HG03521 (cell line): ENCODE results near the gene NUBPL.
"Not testable (repeated sequence)": the region's sequence is repeated elsewhere in the genome, so short reads cannot be mapped to it uniquely, and the experiment has no call there.

ENCODE experiments used
- ATAC-seq: cut with Tn5 transposase; IDR thresholded peaks from one replicate; pipeline ENCODE4 v1.9.1; 2021; ENCODE audit warnings: mild to moderate bottlenecking, moderate library complexity; ENCODE audit not compliant: unreplicated experiment

The NUBPL gene

DNA sequence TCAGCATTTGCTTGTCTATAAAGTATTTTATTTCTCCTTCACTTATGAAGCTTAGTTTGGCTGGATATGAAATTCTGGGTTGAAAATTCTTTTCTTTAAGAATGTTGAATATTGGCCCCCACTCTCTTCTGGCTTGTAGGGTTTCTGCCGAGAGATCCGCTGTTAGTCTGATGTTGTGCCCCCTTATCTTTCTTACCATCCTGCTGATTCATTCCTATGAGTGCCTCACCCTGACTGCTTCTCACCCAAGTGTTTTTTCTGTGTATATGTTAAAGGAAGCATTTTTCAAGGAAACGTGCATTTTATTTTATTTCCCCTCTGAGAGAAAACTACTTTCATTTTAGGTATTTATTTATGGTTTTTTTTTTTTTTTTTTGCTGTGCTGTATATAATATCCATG lies 236.7 kb downstream of the NUBPL start:
- not testable (repeated sequence) for ATAC-seq

DNA sequence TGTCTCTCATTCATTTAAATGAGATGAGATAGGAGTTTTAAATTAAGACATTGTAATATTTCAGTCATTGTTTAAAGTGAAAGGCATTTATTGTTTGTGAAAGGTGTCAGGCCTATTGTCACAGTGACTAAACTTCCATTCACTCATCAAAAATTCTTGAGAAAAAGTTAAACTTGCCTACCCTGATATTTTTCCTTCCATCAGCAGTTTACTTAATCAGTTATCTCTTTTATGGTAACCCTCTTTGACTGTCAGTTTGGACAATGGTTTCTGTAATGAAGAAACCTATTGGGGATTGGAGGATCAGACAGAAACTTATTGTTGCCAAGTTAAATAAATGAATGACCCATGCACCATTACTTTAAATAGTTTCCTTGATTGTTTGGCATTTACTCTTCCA lies 241.6 kb downstream of the NUBPL start:
- ATAC-seq = no peak

DNA sequence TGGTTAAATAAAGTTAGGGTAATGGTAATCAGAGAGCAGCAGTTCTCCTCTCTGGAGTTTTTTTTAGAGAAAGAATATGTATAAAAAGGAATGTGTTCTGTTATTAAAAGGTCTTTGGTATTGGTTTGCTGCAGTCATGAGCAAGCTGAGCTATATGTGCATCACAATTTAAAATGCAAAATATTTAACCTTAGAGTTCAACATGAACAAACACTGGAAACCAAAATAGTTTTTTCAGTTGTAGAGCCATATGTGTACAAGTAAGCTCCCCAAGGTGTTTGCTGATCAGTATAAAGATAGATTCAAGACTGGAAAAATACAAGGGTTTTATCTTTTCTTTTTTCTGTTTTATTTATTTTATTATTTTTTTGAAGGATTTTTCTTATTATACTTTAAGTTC lies 245.0 kb downstream of the NUBPL start:
- ATAC-seq = no peak

DNA sequence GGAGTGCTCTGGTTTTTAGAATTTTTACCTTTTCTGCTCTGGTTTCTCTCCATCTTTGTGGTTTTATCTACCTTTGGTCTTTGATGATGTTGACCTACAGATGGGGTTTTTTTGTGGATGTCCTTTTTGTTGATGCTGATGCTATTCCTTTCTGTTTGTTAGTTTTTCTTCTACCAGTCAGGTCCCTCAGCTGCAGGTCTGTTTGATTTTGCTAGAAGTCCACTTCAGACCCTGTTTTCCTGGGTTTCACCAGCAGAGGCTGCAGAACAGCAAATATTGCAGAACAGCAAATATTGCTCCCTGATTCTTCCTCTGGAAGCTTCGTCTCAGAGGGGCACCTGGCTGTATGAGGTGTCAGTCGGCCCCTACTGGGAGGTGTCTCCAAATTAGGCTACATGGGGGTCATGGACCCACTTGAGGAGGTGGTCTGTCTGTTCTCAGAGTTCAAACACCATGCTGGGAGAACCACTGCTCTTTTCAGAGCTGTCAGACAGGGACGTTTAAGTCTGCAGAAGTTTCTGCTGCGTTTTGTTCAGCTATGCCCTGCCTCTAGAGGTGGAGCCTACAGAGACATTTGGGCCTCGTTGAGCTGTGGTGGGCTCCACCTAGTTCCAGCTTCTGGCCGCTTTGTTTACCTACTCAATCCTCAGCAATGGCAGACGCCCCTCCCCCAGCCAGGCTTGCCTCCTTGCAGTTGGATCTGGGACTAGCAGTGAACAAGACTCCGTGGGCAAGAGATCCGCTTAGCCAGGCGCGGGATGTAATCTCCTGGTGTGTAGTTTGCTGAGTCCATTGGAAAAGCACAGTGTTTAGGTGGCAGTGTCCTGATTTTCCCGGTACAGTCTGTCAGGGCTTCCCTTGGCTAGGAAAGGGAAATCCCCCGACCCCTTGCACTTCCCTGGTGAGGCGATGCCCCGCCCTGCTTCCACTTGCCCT lies 250.8 kb downstream of the NUBPL start:
- not testable (repeated sequence) for ATAC-seq

DNA sequence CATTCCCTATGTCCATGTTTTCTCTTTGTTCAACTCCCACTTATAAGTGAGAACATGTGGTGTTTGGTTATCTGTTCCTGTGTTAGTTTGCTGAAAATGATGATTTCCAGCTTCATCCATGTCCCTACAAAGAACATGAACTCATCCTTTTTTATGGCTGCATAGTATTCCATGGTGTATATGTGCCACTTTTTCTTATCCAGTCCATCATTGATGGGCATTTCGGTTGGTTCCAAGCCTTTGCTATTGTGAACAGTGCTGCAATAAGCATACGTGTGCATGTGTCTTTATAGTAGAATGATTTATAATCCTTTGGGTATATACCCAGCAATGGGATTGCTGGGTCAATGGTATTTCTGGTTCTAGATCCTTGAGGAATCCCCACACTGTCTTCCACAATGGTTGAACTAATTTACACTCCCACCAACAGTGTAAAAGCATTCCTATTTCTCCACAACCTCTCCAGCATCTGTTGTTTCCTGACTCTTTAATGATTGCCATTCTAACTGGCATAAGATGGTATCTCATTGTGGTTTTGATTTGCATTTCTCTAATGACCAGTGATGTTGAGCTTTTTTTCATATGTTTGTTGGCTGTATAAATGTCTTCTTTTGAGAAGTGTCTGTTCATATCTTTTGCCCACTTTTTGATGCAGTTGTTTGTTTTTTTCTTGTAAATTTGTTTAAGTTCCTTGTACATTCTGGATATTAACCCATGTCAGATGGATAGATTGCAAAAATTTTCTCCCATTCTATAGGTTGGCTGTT lies 252.7 kb downstream of the NUBPL start:
- ATAC-seq = not testable (repeated sequence)

DNA sequence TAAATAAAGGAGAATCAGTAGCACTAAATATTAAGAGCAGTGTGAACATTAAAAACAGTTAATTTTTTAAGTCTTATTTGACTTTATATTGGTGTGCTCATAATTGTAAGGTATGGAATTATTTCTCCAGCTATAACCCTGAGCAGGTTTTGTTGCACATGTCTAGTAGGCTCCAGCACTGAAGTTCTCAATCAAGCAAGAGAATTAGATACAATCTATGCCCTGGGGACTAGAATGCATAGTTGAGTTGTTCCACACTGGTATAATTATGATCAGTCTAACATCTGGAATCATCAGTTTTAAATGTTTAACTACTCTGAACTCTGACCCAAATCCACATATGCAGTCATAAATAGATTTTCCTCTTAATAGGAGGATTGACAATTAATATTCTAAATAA lies 258.1 kb downstream of the NUBPL start:
- ATAC-seq = no peak

DNA sequence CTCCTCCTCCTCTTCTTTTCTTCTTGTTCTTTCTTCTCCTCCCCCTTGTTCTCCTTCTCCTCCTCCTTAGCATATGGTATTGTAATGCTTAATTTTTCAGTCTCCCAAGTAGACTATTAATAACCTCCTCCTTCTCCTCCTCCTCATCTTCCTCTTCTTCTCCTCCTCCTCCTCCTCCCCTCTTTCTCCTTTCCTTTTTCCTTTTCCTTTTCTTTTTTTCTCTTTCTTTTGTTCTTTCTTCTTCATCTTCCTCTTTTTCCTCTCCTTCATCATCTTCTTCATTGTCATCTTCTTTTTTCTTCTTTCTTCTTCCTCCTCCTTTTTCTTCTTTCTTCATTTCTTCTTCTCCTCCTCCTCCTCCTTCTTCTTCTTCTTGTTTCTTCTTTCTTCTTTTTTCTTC lies 264.3 kb downstream of the NUBPL start:
- no peak for ATAC-seq

DNA sequence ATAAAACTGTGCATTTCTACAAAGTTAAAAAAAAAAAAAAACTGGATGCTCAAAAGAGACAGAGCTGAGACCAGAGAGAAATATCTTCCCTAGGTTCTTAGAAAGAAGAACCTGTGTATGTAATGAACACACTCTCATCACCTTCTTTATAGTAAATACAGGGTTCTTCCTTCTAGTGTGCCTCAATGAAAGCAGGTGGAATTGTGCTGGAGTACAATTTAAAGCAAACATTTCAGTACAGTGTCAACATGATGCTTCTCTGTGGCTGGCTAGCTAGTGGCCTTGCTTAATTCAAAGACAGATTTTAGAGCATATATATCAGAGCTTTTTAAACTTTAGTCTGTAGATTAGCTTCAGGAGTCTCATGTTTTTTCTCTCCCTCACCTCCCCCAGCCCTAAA lies 266.1 kb downstream of the NUBPL start:
- ATAC-seq = no peak

DNA sequence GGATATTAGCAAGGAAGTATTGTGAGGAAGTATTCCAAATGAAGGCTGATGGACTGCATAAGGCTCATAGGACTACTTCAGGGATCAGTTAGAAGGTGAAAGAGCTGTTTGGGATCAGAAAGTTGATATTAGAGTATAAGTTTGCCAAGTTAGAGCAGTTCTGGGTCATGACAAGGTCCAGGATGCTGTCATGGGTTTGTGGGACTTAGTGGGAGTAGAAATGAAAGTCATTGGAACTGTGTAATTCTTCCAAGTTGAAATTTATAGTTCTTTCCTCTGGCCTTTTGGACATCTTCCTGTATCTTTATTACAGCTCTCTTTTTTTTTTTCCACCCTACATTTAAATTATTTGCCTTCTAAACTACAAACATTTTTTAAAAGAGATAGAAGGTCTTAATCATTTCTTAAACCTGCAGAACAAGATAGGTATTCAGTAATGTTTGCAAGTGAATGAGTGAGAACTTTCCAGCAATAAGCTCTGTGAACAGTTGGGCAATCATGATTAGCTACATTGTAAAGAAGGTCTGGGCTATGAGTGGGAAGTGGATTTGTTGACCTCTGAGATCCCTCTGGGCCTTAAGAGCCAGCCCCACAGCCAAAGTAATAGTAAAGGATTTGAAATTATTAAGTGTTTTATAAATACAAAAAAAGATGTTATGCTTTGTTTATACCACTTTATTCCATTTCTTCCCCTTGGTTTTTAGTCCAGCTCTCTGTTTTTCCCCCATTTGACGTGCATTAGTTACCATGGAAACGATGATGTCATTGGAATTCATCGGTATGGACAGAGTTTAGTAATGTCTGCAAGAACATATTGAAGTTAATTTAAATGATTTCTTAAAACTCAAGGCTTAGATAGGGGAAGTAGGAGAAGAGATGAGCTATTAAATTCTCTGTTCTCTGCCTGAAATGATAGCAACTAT lies 268.0 kb downstream of the NUBPL start:
- ATAC-seq = no peak

DNA sequence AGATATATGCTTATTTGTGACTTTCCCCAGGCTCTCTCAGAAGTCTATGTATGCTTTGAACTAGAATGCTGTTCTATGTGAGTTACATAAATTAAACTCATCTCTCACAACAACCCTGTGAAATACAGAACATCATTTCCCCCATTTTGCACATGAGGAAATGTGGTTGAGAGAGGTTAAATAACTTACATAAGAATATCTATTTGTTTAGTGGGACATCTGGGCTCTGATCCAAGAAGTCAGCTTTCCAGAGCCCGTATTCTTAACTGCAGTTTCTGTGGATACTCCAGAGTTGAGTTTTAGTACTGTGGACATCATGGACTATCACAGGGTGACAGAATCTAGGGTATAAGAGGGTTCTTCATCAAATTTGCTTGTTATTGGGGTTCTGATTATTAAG lies 273.4 kb downstream of the NUBPL start:
- no peak for ATAC-seq

DNA sequence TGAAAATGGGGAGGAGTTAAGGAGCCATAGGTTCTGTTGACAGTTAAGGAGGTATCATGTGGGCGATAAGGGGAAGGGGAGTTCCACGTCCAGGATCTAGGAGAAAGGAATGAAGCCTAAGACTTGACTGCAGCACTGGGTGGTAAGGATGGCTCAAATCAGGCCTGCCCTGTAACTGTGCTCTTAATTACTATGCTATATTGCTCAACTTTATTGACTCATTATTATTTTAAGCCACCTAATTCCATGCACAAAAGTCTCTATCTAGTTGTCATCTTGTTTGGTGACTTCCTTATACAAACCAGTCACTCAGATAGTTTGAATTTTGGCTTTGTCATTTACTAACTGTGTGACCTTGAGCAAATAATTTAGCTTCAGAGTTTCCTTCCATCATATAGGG lies 273.8 kb downstream of the NUBPL start:
- ATAC-seq = no peak

DNA sequence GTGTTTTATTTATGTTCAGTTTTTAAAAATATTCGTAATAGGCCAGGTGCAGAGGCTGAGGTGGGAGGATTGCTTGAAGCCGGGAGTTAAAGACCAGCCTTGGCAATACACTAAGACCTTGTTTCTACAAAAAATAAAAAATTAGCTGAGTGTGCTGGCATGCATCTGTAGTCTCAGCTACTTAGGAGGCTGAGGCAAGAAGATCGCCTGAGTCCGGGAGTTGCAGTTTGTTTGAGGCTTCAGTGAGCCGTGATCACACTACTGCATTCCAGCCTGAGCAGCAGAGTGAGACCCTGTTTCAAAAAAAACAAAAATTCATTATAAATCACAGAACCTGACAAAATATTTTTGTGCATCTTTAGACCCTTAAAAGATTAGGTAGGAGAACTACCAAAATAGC lies 275.8 kb downstream of the NUBPL start:
- ATAC-seq = no peak

DNA sequence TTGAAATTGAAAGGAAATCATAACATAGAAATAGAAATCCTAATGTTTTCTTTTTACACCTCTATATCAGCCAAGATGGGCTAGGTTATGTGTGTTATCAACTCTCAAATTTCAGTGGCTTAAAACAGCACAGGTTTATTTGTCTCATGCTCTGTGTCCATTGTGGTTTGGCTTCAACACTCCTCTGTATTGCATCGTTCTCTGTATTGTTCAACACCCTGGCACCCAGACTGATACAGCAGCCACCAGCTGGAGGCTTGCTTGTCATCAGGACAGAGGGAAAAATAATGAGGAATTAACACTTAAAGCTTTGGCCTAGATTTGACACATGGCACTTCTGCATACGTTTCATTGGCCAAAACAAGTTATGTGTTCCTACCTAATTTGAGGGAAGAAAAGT lies 281.7 kb downstream of the NUBPL start:
- ATAC-seq = no peak

DNA sequence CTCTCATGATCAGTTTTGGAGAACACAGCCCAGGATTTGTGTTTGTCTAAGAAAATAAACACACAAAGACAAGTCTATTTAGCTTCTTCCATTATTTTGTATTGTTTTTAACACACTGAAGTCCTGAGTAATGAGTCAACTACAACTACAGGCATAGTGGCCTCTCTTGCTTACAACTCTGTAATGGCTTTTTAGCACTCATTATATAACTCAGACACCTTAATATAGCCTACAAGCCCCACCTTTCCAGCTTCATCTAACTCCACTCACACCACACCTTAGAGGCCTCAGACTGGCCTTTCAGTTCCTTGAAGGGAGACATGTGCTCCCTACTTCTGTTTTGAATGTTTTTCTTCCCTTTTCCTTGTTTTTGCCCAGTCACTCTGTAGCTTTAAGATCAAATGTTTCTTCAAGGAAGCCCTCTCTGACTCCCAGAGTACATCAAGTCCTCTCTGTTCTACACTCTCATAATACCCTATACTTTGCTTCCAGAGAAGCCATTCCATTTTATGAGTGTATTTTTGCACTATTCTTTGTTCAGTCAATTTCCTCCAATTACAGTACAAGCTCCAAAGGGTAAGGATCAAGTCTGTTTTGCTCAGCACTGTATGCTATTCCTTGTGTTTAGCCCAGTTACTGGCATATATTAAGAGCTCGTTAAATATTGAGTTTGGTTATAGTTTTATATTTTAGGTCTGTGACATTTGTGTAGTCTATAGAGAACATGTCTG lies 282.3 kb downstream of the NUBPL start:
- no peak for ATAC-seq

DNA sequence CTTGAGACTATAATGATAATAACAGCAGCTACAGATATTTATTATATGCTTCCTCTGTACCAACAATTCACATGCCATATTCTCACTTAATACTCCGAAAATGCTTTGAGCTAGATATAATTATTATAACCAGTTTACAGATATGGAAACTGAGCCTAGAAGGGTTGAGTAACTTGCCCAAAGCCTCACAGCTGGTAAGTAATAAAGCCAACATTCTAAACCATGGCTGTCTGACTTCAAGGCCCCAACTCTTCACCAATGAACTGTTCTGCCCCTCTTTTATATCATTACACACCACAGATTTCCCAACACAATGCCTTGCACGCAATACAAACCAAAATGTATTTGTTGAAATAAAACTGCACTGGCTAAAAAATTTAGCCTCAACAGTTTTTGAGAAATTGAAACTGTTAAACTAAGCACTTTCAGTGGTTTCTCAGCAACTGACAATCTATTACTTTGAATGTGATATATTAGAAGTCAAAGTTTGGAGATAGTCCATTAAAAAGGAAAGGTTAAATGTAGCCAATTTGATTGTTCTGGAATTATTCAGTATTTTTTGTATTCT lies 293.4 kb downstream of the NUBPL start:
- ATAC-seq = no peak

DNA sequence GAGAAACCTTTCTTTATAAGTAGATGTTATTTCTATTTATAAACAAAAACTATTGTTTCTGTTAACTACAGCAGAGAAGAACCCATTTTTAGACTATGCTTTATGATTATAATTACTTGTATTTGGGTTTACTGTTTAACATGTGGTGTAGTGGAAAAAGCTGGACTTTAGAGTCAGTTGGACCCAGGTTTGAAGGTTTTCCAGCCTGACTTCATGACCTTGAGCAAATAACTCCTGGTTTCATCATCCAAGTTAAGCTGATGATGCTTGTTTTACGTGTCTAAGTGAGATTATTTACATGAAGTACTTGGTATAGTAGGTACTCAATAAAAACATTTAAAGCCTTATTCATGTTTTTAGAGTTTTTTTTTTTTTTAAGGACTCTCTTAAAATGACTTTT lies 294.1 kb downstream of the NUBPL start:
- no peak for ATAC-seq

DNA sequence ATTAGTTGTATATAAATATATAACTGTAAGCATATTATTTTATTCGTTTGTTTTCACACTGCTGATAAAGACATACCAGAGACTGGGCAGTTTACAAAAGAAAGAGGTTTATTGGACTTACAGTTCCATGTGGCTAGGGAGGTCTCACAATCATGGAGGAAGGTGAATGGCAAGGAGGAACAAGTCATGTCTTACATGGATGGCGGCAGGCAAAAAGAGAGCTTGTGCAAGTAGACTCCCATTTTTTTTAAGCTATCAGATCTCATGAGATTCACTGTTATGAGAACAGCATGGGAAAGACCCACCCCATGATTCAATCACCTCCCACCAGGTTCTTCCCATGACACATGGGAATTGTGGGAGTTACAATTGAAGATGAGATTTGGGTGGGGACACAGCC lies 294.8 kb downstream of the NUBPL start:
- ATAC-seq = not testable (repeated sequence)

DNA sequence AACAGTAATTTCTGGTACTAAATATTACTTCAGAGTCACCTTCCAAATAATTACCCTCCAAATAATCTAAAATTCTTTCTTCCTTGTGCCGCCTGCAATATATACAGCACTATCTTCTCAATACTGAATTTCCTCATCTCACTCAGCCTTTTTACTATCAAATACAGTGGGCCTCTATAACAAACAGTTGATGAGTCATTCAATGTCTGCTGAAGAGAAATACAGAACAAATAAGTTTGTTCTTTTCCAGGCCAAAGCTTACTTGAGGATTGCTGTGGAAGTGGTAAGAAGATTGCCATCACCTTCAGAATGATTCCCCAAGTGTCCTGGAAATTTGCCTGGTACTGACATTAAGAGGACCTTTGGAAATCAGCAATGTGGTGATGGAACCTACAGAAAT lies 297.7 kb downstream of the NUBPL start:
- no peak for ATAC-seq

DNA sequence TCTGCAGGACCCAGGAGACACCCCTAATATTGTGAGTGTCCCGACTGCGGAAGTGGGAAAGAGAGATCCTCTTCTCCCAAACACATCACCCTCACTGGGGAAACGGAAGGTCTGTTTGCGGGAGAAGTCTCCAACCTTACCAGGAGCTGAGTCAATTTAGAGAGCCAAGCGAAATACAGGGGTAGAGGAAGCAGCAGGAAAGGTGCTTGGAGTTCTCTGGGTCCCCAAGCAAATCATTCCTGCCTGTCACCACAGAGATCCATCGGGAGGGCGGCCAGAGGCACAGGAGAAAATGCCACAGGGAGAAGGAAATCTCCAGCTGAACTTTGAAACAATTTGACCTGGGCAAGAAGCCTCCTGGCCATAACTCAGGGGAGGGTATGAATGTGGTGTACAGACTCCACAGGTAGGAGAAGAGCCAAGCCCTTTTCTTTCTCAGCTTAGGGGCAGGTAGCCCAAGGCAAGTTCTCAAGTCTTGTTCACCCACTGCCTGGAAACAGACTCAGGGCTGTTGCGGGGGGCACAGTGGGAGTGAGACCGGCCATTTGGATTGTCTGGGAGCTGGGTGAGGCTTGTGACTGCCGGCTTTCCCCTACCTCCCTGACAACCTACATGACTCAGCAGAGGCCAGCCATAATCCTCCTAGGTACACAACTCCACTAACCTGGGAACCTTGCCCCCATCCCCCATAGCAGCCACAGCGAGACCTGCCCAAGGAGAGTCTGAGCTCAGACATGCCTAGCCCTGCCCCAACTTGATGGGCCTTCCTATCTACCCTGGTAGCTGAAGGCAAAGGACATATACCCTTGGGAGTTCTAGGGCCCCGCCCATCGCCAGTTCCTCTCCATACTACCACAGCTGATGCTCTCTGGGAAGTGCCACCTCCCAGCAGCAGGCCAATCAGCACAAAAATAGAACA lies 304.0 kb downstream of the NUBPL start:
- ATAC-seq = no peak
